Epithelial cell of proximal tubule (primary cell): ENCODE data around the gene TRPV6. TPM values are rescaled to one million over a fixed set of nuclear protein-coding genes. Genes with fewer than 3 reads are reported as not detected.

Experiments used
- DNase-seq: peaks from one replicate; pipeline ENCODE4 v3.0.0-alpha.2; 2011; ENCODE audit warnings: low read depth
- H3K4me3 ChIP-seq: 2 replicates; pipeline ENCODE4 v1.5.1; 2011; ENCODE audit warnings: low read depth, mild to moderate bottlenecking, low read length
- CTCF ChIP-seq: conservative IDR thresholded peaks from 2 replicates; pipeline ENCODE4 v1.5.1; 2012; ENCODE audit warnings: low read depth, mild to moderate bottlenecking, low read length
- total RNA-seq: library from RNA; depleted of rRNA; stranded (reverse); fragments of >200 nt; gene quantifications from 2 replicates; pipeline ENCODE4 v1.2.3, GENCODE V29; 2015

TRPV6 gene
- total RNA-seq, 1 donor from 2014 or later = 0.06 TPM

GRCh38 chr7:142879060-142879459, 6.5 kb downstream of the TRPV6 start:
- no peak for TF ChIP-seq CTCF
- H3K4me3 ChIP-seq = no peak overlapping the region
- no peak for DNase-seq

- DNase-seq = no peak
- no peak overlapping the region for H3K4me3 ChIP-seq
- no peak for TF ChIP-seq CTCF
Measured at GRCh38 chr7:142878315-142878714, 7.2 kb downstream of the TRPV6 start.

GRCh38 chr7:142876991-142877910, 8.3 kb downstream of the TRPV6 start:
- DNase-seq = no peak
- TF ChIP-seq CTCF = no peak

GRCh38 chr7:142876236-142876960, 9.1 kb downstream of the TRPV6 start:
- TF ChIP-seq CTCF = no peak
- DNase-seq = no peak
- H3K4me3 ChIP-seq = no peak overlapping the region

More at GRCh38 chr7:142876991-142877910, 8.3 kb downstream of the TRPV6 start:
- H3K4me3 ChIP-seq = no peak overlapping the region

- no peak for DNase-seq
- no peak for TF ChIP-seq CTCF
- H3K4me3 ChIP-seq = no peak overlapping the region
Measured at GRCh38 chr7:142875456-142875855, 10.1 kb downstream of the TRPV6 start.

- no peak for TF ChIP-seq CTCF
- H3K4me3 ChIP-seq = no peak overlapping the region
- no peak for DNase-seq
Measured at GRCh38 chr7:142874837-142875236, 10.7 kb downstream of the TRPV6 start.

GRCh38 chr7:142874409-142874808, 11.1 kb downstream of the TRPV6 start:
- H3K4me3 ChIP-seq = no peak overlapping the region
- no peak for DNase-seq
- no peak for TF ChIP-seq CTCF
